Neural cell (in vitro differentiated cells): ENCODE data around the gene OR51E1. TPM values are rescaled to one million over a fixed set of nuclear protein-coding genes. Genes with fewer than 3 reads are reported as not detected.
A peak's percentile ranks its signal among the peaks of the same experiment; 100 is the strongest.

ENCODE experiments used
- H2AFZ ChIP-seq: fragments of 200-600, 300-800 bp; sonication (generic), shearing (Covaris generic); 2 replicates; pipeline ENCODE4 v1.6.0; 2014; ENCODE audit warnings: low read depth, mild to moderate bottlenecking, antibody characterized with exemption, low read length, moderate library complexity
- H3F3A ChIP-seq: fragments of 200-600 bp; shearing (Covaris generic); 2 replicates; pipeline ENCODE4 v1.6.1; 2016; ENCODE audit warnings: mild to moderate bottlenecking, moderate library complexity, mixed read lengths, antibody characterized with exemption, low read length; ENCODE audit not compliant: insufficient read depth, poor library complexity, severe bottlenecking
- H3K27ac ChIP-seq: fragments of 200-600, 300-800 bp; sonication (generic), shearing (Covaris generic); 2 replicates; pipeline ENCODE4 v1.5.1; 2014; ENCODE audit warnings: mild to moderate bottlenecking, low read length, moderate library complexity
- H3K27me3 ChIP-seq: fragments of 300-800, 200-600 bp; sonication (generic), shearing (Covaris generic); 2 replicates; pipeline ENCODE4 v1.6.0; 2014; ENCODE audit warnings: mild to moderate bottlenecking, low read depth, low read length, moderate library complexity; ENCODE audit not compliant: insufficient read depth
- H3K36me3 ChIP-seq: fragments of 300-800, 200-600 bp; sonication (generic), shearing (Covaris generic); 2 replicates; pipeline ENCODE4 v1.5.1; 2014; ENCODE audit warnings: mild to moderate bottlenecking, antibody characterized with exemption, low read length, moderate library complexity; ENCODE audit not compliant: insufficient read depth
- H3K4me2 ChIP-seq: fragments of 300-800, 200-600 bp; sonication (generic), shearing (Covaris generic); 2 replicates; pipeline ENCODE4 v1.6.0; 2014; ENCODE audit warnings: mild to moderate bottlenecking, low read length
- H3K4me3 ChIP-seq: fragments of 300-800, 200-600 bp; sonication (generic), shearing (Covaris generic); 2 replicates; pipeline ENCODE4 v1.5.1; 2014; ENCODE audit warnings: mild to moderate bottlenecking, low read length, moderate library complexity
- H3K79me2 ChIP-seq: fragments of 200-600 bp; shearing (Covaris generic); replicated peaks from 2 replicates; pipeline ENCODE4 v1.6.0; 2014; ENCODE audit warnings: mild to moderate bottlenecking, low read length, moderate library complexity; ENCODE audit not compliant: insufficient read depth
- H3K9ac ChIP-seq: fragments of 300-800, 200-600 bp; sonication (generic), shearing (Covaris generic); 2 replicates; pipeline ENCODE4 v1.6.1; 2016; ENCODE audit warnings: mild to moderate bottlenecking, low read length, mixed read lengths
- H3K9me2 ChIP-seq: fragments of 200-600 bp; shearing (Covaris generic); 2 replicates; pipeline ENCODE4 v1.6.1; 2016; ENCODE audit warnings: mild to moderate bottlenecking, low read length, mixed read lengths; ENCODE audit not compliant: insufficient read depth
- H3K9me3 ChIP-seq: fragments of 200-600, 300-800 bp; sonication (generic), shearing (Covaris generic); 2 replicates; pipeline ENCODE4 v1.6.1; 2016; ENCODE audit warnings: mild to moderate bottlenecking, mixed run types, low read length, moderate library complexity, mixed read lengths
- H4K20me1 ChIP-seq: fragments of 200-600 bp; shearing (Covaris generic); 2 replicates; pipeline ENCODE4 v1.6.1; 2016; ENCODE audit warnings: mild to moderate bottlenecking, mixed run types; ENCODE audit not compliant: insufficient read depth
- EP300 ChIP-seq: fragments of 450-650 bp; conservative IDR thresholded peaks from 2 replicates; pipeline ENCODE4 v1.6.1; 2014; ENCODE audit warnings: antibody characterized with exemption, mild to moderate bottlenecking, moderate library complexity; ENCODE audit not compliant: poor library complexity, severe bottlenecking
- EZH2 ChIP-seq: fragments of 200-600, 300-800 bp; shearing (Covaris generic), sonication (generic); IDR thresholded peaks from 2 replicates; pipeline ENCODE4 v1.6.1; 2014; ENCODE audit warnings: antibody characterized with exemption, low read length, borderline replicate concordance, mild to moderate bottlenecking; ENCODE audit not compliant: insufficient read depth, poor library complexity, severe bottlenecking
- MXI1 ChIP-seq: fragments of 450-650 bp; conservative IDR thresholded peaks from 2 replicates; pipeline ENCODE4 v1.6.1; 2014; ENCODE audit warnings: antibody characterized with exemption, mild to moderate bottlenecking; ENCODE audit not compliant: poor library complexity, severe bottlenecking
- POLR2AphosphoS5 ChIP-seq: IDR thresholded peaks from 2 replicates; pipeline ENCODE4 v1.6.1; 2012
- RAD21 ChIP-seq: fragments of 450-650 bp; conservative IDR thresholded peaks from 2 replicates; pipeline ENCODE4 v1.6.1; 2014; ENCODE audit warnings: antibody characterized with exemption, mild to moderate bottlenecking, moderate library complexity
- SMC3 ChIP-seq: fragments of 450-650 bp; conservative IDR thresholded peaks from 2 replicates; pipeline ENCODE4 v1.6.1; 2014; ENCODE audit warnings: antibody characterized with exemption, mild to moderate bottlenecking, moderate library complexity; ENCODE audit not compliant: poor library complexity
- TAF1 ChIP-seq: IDR thresholded peaks from 2 replicates; pipeline ENCODE4 v1.6.1; 2012; ENCODE audit warnings: low read depth
- polyA plus RNA-seq: library from polyadenylated mRNA; depleted of rRNA; stranded (reverse); fragments of >200 nt; gene quantifications from 2 replicates; pipeline ENCODE4 v1.2.3, GENCODE V29; 2014
- TF ChIP-seq, protein P1 (sequence below): fragments of 450-650 bp; IDR thresholded peaks from 2 replicates; pipeline ENCODE4 v1.5.1; 2014; ENCODE audit warnings: antibody characterized with exemption, mild to moderate bottlenecking, moderate library complexity; ENCODE audit not compliant: poor library complexity, severe bottlenecking
- TF ChIP-seq, protein P2 (sequence below): IDR thresholded peaks from 2 replicates; pipeline ENCODE4 v1.6.1; 2012; ENCODE audit warnings: borderline replicate concordance

Gene OR51E1
- polyA plus RNA-seq, 1 donor from 2014 or later = not detected

DNA sequence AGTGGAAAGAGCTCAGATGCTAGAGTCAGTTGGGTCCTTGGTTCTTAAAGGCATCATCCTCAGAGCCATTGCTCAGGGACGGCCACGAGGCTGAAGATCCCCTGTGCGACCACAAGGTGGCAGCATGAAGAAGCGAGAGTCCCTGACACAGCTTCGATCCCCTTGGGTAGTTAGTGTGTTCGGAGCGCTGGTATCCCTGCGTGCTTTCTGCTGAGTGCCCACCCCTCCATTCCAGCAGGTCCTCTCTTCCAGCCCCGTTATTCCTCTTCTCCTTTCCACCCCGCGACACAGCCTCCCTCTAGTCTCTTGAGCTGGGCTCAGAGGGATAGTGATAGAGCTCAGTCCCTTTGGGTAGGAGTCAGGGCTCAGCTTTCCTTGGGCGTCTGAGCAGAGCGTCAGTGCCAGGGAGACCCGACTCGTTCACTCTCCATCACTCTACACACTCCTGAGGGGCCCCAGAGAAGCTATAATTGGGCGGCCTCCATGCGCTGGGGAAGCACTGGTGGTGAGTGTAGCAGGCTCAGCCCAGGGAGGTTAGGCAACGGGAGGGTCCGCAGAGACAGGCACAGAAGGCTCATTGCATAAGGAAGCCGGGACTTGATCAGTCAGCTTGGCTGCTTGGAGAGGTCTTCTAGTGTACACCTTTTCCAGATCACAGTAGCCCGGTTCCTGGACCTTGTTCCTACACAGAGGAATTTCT, 6.7 kb upstream of the OR51E1 start, which contains the start of gene OR51D1:
TSS of gene OR51D1 (plus strand) at position 516 of the 700 bp plus-strand sequence. CDS start 2,314 bp downstream, outside the sequence.
- Histone ChIP-seq H3K4me2 (no peak within 1 kb of the TSS), H3K36me3 (no peaks in the 10 kb centered on the region), H3K4me3 (peak within 1 kb of the TSS; percentile 33), H2AFZ (no peak within 1 kb of the TSS), H3F3A (no peaks in the 10 kb centered on the region), H3K9me3 (no peaks in the 10 kb centered on the region), H3K79me2 (no peaks in the 10 kb centered on the region), H4K20me1 (no peaks in the 10 kb centered on the region), H3K27me3 (no peaks in the 10 kb centered on the region), H3K9ac (no peak within 1 kb of the TSS), H3K27ac (no peak within 1 kb of the TSS), H3K9me2 (no peaks in the 10 kb centered on the region)
- TF ChIP-seq TAF1 (no peak), POLR2AphosphoS5 (no peak), SMC3 (peak; percentile 96), EP300 (no peak), RAD21 (peak; percentile 89), EZH2 (no peak), MXI1 (no peak)
- TF ChIP-seq, protein P1, sequence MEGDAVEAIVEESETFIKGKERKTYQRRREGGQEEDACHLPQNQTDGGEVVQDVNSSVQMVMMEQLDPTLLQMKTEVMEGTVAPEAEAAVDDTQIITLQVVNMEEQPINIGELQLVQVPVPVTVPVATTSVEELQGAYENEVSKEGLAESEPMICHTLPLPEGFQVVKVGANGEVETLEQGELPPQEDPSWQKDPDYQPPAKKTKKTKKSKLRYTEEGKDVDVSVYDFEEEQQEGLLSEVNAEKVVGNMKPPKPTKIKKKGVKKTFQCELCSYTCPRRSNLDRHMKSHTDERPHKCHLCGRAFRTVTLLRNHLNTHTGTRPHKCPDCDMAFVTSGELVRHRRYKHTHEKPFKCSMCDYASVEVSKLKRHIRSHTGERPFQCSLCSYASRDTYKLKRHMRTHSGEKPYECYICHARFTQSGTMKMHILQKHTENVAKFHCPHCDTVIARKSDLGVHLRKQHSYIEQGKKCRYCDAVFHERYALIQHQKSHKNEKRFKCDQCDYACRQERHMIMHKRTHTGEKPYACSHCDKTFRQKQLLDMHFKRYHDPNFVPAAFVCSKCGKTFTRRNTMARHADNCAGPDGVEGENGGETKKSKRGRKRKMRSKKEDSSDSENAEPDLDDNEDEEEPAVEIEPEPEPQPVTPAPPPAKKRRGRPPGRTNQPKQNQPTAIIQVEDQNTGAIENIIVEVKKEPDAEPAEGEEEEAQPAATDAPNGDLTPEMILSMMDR = peak; percentile 90
- TF ChIP-seq, protein P2, sequence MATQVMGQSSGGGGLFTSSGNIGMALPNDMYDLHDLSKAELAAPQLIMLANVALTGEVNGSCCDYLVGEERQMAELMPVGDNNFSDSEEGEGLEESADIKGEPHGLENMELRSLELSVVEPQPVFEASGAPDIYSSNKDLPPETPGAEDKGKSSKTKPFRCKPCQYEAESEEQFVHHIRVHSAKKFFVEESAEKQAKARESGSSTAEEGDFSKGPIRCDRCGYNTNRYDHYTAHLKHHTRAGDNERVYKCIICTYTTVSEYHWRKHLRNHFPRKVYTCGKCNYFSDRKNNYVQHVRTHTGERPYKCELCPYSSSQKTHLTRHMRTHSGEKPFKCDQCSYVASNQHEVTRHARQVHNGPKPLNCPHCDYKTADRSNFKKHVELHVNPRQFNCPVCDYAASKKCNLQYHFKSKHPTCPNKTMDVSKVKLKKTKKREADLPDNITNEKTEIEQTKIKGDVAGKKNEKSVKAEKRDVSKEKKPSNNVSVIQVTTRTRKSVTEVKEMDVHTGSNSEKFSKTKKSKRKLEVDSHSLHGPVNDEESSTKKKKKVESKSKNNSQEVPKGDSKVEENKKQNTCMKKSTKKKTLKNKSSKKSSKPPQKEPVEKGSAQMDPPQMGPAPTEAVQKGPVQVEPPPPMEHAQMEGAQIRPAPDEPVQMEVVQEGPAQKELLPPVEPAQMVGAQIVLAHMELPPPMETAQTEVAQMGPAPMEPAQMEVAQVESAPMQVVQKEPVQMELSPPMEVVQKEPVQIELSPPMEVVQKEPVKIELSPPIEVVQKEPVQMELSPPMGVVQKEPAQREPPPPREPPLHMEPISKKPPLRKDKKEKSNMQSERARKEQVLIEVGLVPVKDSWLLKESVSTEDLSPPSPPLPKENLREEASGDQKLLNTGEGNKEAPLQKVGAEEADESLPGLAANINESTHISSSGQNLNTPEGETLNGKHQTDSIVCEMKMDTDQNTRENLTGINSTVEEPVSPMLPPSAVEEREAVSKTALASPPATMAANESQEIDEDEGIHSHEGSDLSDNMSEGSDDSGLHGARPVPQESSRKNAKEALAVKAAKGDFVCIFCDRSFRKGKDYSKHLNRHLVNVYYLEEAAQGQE = no peak

DNA sequence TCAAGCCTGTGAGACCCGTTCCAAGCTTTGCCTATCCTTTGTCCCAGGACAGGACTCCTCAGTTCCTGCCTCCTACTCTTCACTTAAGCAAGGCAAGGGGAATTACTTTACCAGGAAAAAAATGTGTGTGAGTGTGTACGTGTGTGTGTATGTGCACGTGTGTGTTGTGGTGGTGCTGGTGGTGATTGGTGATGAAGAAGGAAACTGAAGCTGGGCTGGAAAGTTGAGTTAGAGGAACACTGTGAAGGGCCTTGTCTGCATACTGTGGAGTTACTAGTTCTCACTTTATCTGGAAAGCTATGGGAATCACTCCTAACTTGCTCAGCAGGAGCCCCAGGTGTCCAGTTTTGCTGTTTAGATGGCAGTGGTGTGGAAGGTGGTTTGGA, 6.1 kb upstream of the OR51E1 start:
- no peak overlapping the region for H3K27ac ChIP-seq
- TF ChIP-seq, protein P1 = no peak
- TF ChIP-seq EZH2 (no peak), MXI1 (no peak)
- no peaks in the 10 kb centered on the region for H4K20me1 ChIP-seq
- no peaks in the 10 kb centered on the region for H3K9me3 ChIP-seq
- H3K9me2 ChIP-seq = no peaks in the 10 kb centered on the region
- no peaks in the 10 kb centered on the region for H3K27me3 ChIP-seq
- no peaks in the 10 kb centered on the region for H3F3A ChIP-seq
- H3K4me2 ChIP-seq = no peak overlapping the region
- no peaks in the 10 kb centered on the region for H3K36me3 ChIP-seq
- no peak overlapping the region for H2AFZ ChIP-seq
- H3K9ac ChIP-seq = no peak overlapping the region
- H3K4me3 ChIP-seq = no peak overlapping the region
- no peaks in the 10 kb centered on the region for H3K79me2 ChIP-seq
